SK-N-SH (cell line): Measurements from ENCODE around the gene SELENOP. TPM values are rescaled to one million over a fixed set of nuclear protein-coding genes. Genes with fewer than 3 reads are reported as not detected.

Experiments
- CTCF ChIA-PET: fragments of 300-600, 350-600 bp; formaldehyde crosslinking; extraction: SDS; loops from one replicate; lab custom pipeline; 2021; lab: Yijun Ruan, JAX
- POLR2A ChIA-PET: fragments of 350-600 bp; sonication (Branson Sonifier 250); formaldehyde crosslinking; extraction: SDS; loops from one replicate; lab custom pipeline; 2020; ENCODE audit warnings: antibody characterized with exemption, inconsistent platforms; lab: Yijun Ruan, JAX
- DNase-seq: peaks from one replicate; pipeline ENCODE4 v3.0.0; 2012
- H2AFZ ChIP-seq: fragments of 200-600 bp; sonication (generic); 2 replicates; pipeline ENCODE4 v1.8.1; 2016; ENCODE audit warnings: antibody characterized with exemption, mild to moderate bottlenecking, low read depth
- H3F3A ChIP-seq: fragments of 200-600 bp; sonication (generic); replicated peaks from 2 replicates; pipeline ENCODE3; 2016; ENCODE audit warnings: antibody characterized with exemption, mild to moderate bottlenecking; ENCODE audit not compliant: insufficient read depth
- H3K27ac ChIP-seq, 2 experiments: fragments of 200-500 bp in 1 of 2; fragments of 200-600 bp in 1 of 2; sonication (Bioruptor generic) in 1 of 2; sonication (generic), shearing (Covaris generic) in 1 of 2; 2 replicates each; pipeline versions ENCODE4 v1.5.1 to v1.6.1; 2014 to 2016; ENCODE audit warnings: low read depth in 2 of 2, inconsistent platforms in 1 of 2, low read length in 1 of 2, mild to moderate bottlenecking in 1 of 2, mixed read lengths in 1 of 2
- H3K27me3 ChIP-seq: fragments of 200-600 bp; sonication (generic), shearing (Covaris generic); 2 replicates; pipeline ENCODE4 v1.6.1; 2016; ENCODE audit warnings: mixed run types; ENCODE audit not compliant: insufficient read depth
- H3K36me3 ChIP-seq, 2 experiments: fragments of 200-500 bp in 1 of 2; fragments of 200-600 bp in 1 of 2; sonication (Bioruptor generic) in 1 of 2; sonication (generic) in 1 of 2; replicated peaks in 1 of 2; 2 replicates each; pipeline versions ENCODE3 to v1.5.1; 2014 to 2016; ENCODE audit warnings: low read length in 1 of 2, mild to moderate bottlenecking in 1 of 2; ENCODE audit not compliant: insufficient read depth in 2 of 2, control insufficient read depth in 1 of 2
- H3K4me1 ChIP-seq, 2 experiments: fragments of 200-500 bp in 1 of 2; fragments of 200-600 bp in 1 of 2; sonication (Bioruptor generic) in 1 of 2; sonication (generic), shearing (Covaris generic) in 1 of 2; 2 replicates each; pipeline versions ENCODE4 v1.5.1 to v1.6.1; 2014 to 2016; ENCODE audit warnings: low read depth in 1 of 2, low read length in 1 of 2, mixed run types in 1 of 2; ENCODE audit not compliant: insufficient read depth in 2 of 2, control insufficient read depth in 1 of 2
- H3K4me2 ChIP-seq: fragments of 200-600 bp; sonication (generic), shearing (Covaris generic); 2 replicates; pipeline ENCODE4 v1.6.1; 2017; ENCODE audit warnings: mixed run types
- H3K4me3 ChIP-seq, 2 experiments: fragments of 200-500 bp in 1 of 2; fragments of 200-600 bp in 1 of 2; sonication (Bioruptor generic) in 1 of 2; sonication (generic), shearing (Covaris generic) in 1 of 2; 2 replicates each; pipeline versions ENCODE4 v1.5.1 to v1.8.1; 2014 to 2016; ENCODE audit warnings: low read depth in 2 of 2, inconsistent platforms in 1 of 2, low read length in 1 of 2, mild to moderate bottlenecking in 1 of 2, mixed read lengths in 1 of 2, moderate library complexity in 1 of 2
- H3K79me2 ChIP-seq: fragments of 200-600 bp; sonication (generic); 2 replicates; pipeline ENCODE4 v1.8.1; 2017; ENCODE audit warnings: mild to moderate bottlenecking; ENCODE audit not compliant: insufficient read depth
- H3K9ac ChIP-seq: fragments of 200-600 bp; sonication (generic); 2 replicates; pipeline ENCODE4 v1.6.1; 2017; ENCODE audit warnings: mixed run types
- H3K9me2 ChIP-seq: fragments of 200-600 bp; sonication (generic); 2 replicates; pipeline ENCODE4 v1.6.1; 2017; ENCODE audit warnings: mixed run types
- H3K9me3 ChIP-seq: fragments of 200-600 bp; sonication (generic); 2 replicates; pipeline ENCODE4 v1.6.1; 2017; ENCODE audit warnings: mixed run types, mild to moderate bottlenecking, moderate library complexity
- H4K20me1 ChIP-seq: fragments of 200-600 bp; sonication (generic); 2 replicates; pipeline ENCODE4 v1.6.1; 2017; ENCODE audit warnings: mild to moderate bottlenecking, mixed run types; ENCODE audit not compliant: insufficient read depth
- CHD2 ChIP-seq: fragments of 150-350 bp; IDR thresholded peaks from 2 replicates; pipeline ENCODE4 v1.6.1; 2018; ENCODE audit warnings: low read length; ENCODE audit not compliant: partially characterized antibody
- ELF1 ChIP-seq: IDR thresholded peaks from 2 replicates; pipeline ENCODE4 v1.4.0; 2012
- EP300 ChIP-seq, 2 experiments: IDR thresholded peaks; 2 replicates each; pipeline versions ENCODE4 v1.4.0 to v1.6.1; 2012; ENCODE audit warnings: borderline replicate concordance in 1 of 2, low read depth in 1 of 2, low read length in 1 of 2
- EZH2phosphoT487 ChIP-seq: fragments of 200-600 bp; sonication (generic); IDR thresholded peaks from 2 replicates; pipeline ENCODE4 v1.6.1; 2017; ENCODE audit warnings: low read depth, mixed run types, mild to moderate bottlenecking, antibody characterized with exemption, moderate library complexity, borderline replicate concordance
- FOXJ3 ChIP-seq: sonication (generic); formaldehyde crosslinking; IDR thresholded peaks from 2 replicates; pipeline ENCODE4 v1.5.1; 2020; ENCODE audit warnings: mild to moderate bottlenecking, missing genetic modification reagents
- FOXM1 ChIP-seq: IDR thresholded peaks from 2 replicates; pipeline ENCODE4 v1.4.0; 2012; ENCODE audit warnings: low read depth, mild to moderate bottlenecking
- GABPA ChIP-seq: IDR thresholded peaks from 2 replicates; pipeline ENCODE4 v1.4.0; 2012; ENCODE audit warnings: low read depth, mild to moderate bottlenecking
- JUND ChIP-seq: IDR thresholded peaks from 2 replicates; pipeline ENCODE4 v1.4.0; 2012
- MEF2A ChIP-seq: IDR thresholded peaks from 2 replicates; pipeline ENCODE4 v1.4.0; 2012; ENCODE audit warnings: low read depth, borderline replicate concordance
- MXI1 ChIP-seq: IDR thresholded peaks from 2 replicates; pipeline ENCODE4 v1.6.1; 2012; ENCODE audit warnings: mild to moderate bottlenecking, low read depth, low read length, improper control_type of control experiment
- NFIC ChIP-seq: IDR thresholded peaks from 2 replicates; pipeline ENCODE4 v1.4.0; 2012; ENCODE audit warnings: borderline replicate concordance
- POLR2AphosphoS5 ChIP-seq: IDR thresholded peaks from 2 replicates; pipeline ENCODE4 v1.6.1; 2012; ENCODE audit warnings: low read depth, low read length
- RCOR1 ChIP-seq: fragments of 150-350 bp; IDR thresholded peaks from 2 replicates; pipeline ENCODE4 v1.6.1; 2017; ENCODE audit warnings: antibody characterized with exemption, low read length
- RFX5 ChIP-seq: IDR thresholded peaks from 2 replicates; pipeline ENCODE4 v1.6.1; 2012; ENCODE audit warnings: mild to moderate bottlenecking, improper control_type of control experiment, low read length
- RXRA ChIP-seq: IDR thresholded peaks from 2 replicates; pipeline ENCODE4 v1.4.0; 2012; ENCODE audit warnings: low read depth, mild to moderate bottlenecking, borderline replicate concordance
- SIN3A ChIP-seq: IDR thresholded peaks from 2 replicates; pipeline ENCODE4 v1.6.1; 2012; ENCODE audit warnings: low read depth, mild to moderate bottlenecking, low read length, moderate library complexity, borderline replicate concordance
- TAF1 ChIP-seq: IDR thresholded peaks from 2 replicates; pipeline ENCODE4 v1.6.1; 2012; ENCODE audit warnings: low read depth, mild to moderate bottlenecking, low read length, moderate library complexity, borderline replicate concordance
- TEAD4 ChIP-seq: IDR thresholded peaks from 2 replicates; pipeline ENCODE4 v1.4.0; 2012; ENCODE audit warnings: mild to moderate bottlenecking, borderline replicate concordance; ENCODE audit not compliant: insufficient read depth
- YY1 ChIP-seq: IDR thresholded peaks from 2 replicates; pipeline ENCODE4 v1.4.0; 2012; ENCODE audit warnings: low read depth, mild to moderate bottlenecking
- WGBS: methylation state at CpG from one replicate; pipeline ENCODE4 v1.1.6; 2017; ENCODE audit warnings: low lambda C conversion rate; 5-methylcytosine and 5-hydroxymethylcytosine counted together
- polyA plus RNA-seq, 3 experiments: library from polyadenylated mRNA; depleted of rRNA; stranded (reverse); fragments of >200 nt; gene quantifications; 2 replicates each; pipeline ENCODE4 v1.2.3, GENCODE V29; 2012
- TF ChIP-seq, protein P1 (sequence below): IDR thresholded peaks from 2 replicates; pipeline ENCODE4 v1.4.0; 2012; ENCODE audit warnings: low read depth, borderline replicate concordance
- TF ChIP-seq, protein P2 (sequence below): fragments of 200-600 bp; sonication (generic); IDR thresholded peaks from 2 replicates; pipeline ENCODE4 v1.6.1; 2017; ENCODE audit warnings: antibody characterized with exemption, mild to moderate bottlenecking, moderate library complexity
- TF ChIP-seq, protein P3 (sequence below): fragments of 150-350 bp; IDR thresholded peaks from 2 replicates; pipeline ENCODE4 v1.6.1; 2016; ENCODE audit warnings: mild to moderate bottlenecking, low read depth, low read length
- TF ChIP-seq, protein P4 (sequence below): IDR thresholded peaks from 2 replicates; pipeline ENCODE4 v1.6.1; 2012; ENCODE audit warnings: mild to moderate bottlenecking, low read depth, low read length, moderate library complexity

Gene SELENOP
- polyA plus RNA-seq, 1 of the 3 experiments (the other 2 are of a cell fraction) = 0.08 TPM

DNA sequence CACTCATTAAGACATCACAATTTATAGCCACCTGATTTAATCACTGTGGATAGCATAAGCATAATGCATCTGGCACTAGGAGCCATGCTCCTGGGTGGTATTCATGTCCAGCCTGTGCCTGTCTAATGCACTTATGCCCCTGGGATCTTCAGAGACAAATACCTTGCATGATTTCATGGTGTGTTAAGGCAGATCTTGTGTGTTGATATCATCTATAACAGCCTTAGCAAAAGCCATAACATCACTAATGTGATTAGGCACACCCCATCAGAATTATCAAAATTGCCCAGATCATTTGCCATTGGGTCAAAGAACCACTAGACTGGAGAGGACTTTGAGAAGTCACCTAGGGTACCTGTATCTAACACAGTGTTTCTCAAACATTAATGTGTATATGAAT, 43.7 kb upstream of the SELENOP start:
- TF ChIP-seq ELF1 (no peak), FOXJ3 (no peak), EZH2phosphoT487 (no peak), SIN3A (no peak), GABPA (no peak), JUND (no peak), FOXM1 (no peak), POLR2AphosphoS5 (no peak), YY1 (no peak), CHD2 (no peak), TEAD4 (no peak), RFX5 (no peak), EP300 (IDR thresholded peaks at IDR 0.05; ENCODE audit: borderline replicate concordance in 1 of 2, low read depth in 1 of 2, low read length in 1 of 2) (no peak), NFIC (no peak), TAF1 (no peak), RCOR1 (no peak), MXI1 (no peak)
- TF ChIP-seq, protein P1, sequence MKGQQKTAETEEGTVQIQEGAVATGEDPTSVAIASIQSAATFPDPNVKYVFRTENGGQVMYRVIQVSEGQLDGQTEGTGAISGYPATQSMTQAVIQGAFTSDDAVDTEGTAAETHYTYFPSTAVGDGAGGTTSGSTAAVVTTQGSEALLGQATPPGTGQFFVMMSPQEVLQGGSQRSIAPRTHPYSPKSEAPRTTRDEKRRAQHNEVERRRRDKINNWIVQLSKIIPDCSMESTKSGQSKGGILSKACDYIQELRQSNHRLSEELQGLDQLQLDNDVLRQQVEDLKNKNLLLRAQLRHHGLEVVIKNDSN = no peak
- Histone ChIP-seq H3K4me1 (no peaks in the 10 kb centered on the region), H3K79me2 (no peaks in the 10 kb centered on the region), H3K27me3 (no peaks in the 10 kb centered on the region; the same call in 1 of the 2 replicates), H2AFZ (no peak overlapping the region), H3K27ac (no peak overlapping the region), H3K4me2 (no peak overlapping the region), H3K9me3 (no peaks in the 10 kb centered on the region), H3F3A (no peaks in the 10 kb centered on the region), H3K4me3 (no peak overlapping the region), H3K9ac (no peak overlapping the region), H4K20me1 (no peaks in the 10 kb centered on the region), H3K9me2 (no peaks in the 10 kb centered on the region), H3K36me3 (no peaks in the 10 kb centered on the region)
- POLR2A ChIA-PET = no interaction called here
- no peak for DNase-seq
- CTCF ChIA-PET = interaction anchor here (0.6 kb wide), 1 partner anchor 370 kb away, joined by 3 read pairs; no protein-coding TSS in a partner anchor

DNA sequence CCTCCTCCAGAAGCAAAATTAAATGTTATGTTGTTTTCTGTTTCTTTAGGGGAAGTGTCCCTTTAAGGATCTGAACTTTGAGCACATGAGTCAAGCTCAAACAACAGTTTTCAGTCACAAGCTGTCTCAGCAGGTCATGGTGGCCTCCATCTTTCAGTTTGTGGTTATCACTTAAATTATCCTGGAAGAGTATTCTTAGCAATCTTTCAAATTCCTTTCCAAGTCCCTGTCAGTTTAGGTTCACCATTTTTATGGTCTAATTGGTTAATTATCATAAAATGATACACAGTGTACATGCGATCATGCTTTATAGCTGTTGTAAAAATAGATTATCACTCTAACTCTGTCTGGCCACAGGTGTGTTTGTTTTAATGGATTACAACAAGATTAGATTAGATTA, 43.1 kb upstream of the SELENOP start:
- Histone ChIP-seq H3K36me3 (no peaks in the 10 kb centered on the region), H3K79me2 (no peaks in the 10 kb centered on the region), H3K27me3 (no peaks in the 10 kb centered on the region; the same call in 1 of the 2 replicates), H3K9me2 (no peaks in the 10 kb centered on the region), H3K4me2 (no peak overlapping the region), H2AFZ (no peak overlapping the region), H3K9ac (no peak overlapping the region), H4K20me1 (no peaks in the 10 kb centered on the region), H3K4me3 (no peak overlapping the region), H3K27ac (no peak overlapping the region), H3K4me1 (no peaks in the 10 kb centered on the region), H3K9me3 (no peaks in the 10 kb centered on the region), H3F3A (no peaks in the 10 kb centered on the region)
- DNase-seq = no peak
- ChIA-PET CTCF (no interaction called here), POLR2A (no interaction called here)
- WGBS = 11% methylated on average over 1 of the region's 1 CpG
- TF ChIP-seq, protein P2, sequence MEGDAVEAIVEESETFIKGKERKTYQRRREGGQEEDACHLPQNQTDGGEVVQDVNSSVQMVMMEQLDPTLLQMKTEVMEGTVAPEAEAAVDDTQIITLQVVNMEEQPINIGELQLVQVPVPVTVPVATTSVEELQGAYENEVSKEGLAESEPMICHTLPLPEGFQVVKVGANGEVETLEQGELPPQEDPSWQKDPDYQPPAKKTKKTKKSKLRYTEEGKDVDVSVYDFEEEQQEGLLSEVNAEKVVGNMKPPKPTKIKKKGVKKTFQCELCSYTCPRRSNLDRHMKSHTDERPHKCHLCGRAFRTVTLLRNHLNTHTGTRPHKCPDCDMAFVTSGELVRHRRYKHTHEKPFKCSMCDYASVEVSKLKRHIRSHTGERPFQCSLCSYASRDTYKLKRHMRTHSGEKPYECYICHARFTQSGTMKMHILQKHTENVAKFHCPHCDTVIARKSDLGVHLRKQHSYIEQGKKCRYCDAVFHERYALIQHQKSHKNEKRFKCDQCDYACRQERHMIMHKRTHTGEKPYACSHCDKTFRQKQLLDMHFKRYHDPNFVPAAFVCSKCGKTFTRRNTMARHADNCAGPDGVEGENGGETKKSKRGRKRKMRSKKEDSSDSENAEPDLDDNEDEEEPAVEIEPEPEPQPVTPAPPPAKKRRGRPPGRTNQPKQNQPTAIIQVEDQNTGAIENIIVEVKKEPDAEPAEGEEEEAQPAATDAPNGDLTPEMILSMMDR = no peak
- TF ChIP-seq CHD2 = no peak
- no peak for TF ChIP-seq RCOR1
- no peak for TF ChIP-seq MEF2A
- no peak for TF ChIP-seq EZH2phosphoT487
- TF ChIP-seq TAF1 = no peak
- no peak for TF ChIP-seq RXRA
- TF ChIP-seq MXI1 = no peak
- TF ChIP-seq, protein P3, sequence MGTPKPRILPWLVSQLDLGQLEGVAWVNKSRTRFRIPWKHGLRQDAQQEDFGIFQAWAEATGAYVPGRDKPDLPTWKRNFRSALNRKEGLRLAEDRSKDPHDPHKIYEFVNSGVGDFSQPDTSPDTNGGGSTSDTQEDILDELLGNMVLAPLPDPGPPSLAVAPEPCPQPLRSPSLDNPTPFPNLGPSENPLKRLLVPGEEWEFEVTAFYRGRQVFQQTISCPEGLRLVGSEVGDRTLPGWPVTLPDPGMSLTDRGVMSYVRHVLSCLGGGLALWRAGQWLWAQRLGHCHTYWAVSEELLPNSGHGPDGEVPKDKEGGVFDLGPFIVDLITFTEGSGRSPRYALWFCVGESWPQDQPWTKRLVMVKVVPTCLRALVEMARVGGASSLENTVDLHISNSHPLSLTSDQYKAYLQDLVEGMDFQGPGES = no peak
- no peak for TF ChIP-seq TEAD4
- TF ChIP-seq, protein P4, sequence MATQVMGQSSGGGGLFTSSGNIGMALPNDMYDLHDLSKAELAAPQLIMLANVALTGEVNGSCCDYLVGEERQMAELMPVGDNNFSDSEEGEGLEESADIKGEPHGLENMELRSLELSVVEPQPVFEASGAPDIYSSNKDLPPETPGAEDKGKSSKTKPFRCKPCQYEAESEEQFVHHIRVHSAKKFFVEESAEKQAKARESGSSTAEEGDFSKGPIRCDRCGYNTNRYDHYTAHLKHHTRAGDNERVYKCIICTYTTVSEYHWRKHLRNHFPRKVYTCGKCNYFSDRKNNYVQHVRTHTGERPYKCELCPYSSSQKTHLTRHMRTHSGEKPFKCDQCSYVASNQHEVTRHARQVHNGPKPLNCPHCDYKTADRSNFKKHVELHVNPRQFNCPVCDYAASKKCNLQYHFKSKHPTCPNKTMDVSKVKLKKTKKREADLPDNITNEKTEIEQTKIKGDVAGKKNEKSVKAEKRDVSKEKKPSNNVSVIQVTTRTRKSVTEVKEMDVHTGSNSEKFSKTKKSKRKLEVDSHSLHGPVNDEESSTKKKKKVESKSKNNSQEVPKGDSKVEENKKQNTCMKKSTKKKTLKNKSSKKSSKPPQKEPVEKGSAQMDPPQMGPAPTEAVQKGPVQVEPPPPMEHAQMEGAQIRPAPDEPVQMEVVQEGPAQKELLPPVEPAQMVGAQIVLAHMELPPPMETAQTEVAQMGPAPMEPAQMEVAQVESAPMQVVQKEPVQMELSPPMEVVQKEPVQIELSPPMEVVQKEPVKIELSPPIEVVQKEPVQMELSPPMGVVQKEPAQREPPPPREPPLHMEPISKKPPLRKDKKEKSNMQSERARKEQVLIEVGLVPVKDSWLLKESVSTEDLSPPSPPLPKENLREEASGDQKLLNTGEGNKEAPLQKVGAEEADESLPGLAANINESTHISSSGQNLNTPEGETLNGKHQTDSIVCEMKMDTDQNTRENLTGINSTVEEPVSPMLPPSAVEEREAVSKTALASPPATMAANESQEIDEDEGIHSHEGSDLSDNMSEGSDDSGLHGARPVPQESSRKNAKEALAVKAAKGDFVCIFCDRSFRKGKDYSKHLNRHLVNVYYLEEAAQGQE = no peak
